B cell (primary cell): ENCODE measurements around the gene ABCG1.

Experiments used
- CTCF ChIP-seq: fragments of 200-600 bp; IDR thresholded peaks from one replicate; pipeline ENCODE4 v1.8.0; 2022; ENCODE audit warnings: antibody characterized with exemption, mild to moderate bottlenecking
- EZH2 ChIP-seq: IDR thresholded peaks from 2 replicates; pipeline ENCODE4 v1.6.1; 2012; ENCODE audit warnings: borderline replicate concordance, low read depth, mild to moderate bottlenecking, moderate library complexity, low read length; ENCODE audit not compliant: insufficient read depth, poor library complexity, severe bottlenecking

DNA sequence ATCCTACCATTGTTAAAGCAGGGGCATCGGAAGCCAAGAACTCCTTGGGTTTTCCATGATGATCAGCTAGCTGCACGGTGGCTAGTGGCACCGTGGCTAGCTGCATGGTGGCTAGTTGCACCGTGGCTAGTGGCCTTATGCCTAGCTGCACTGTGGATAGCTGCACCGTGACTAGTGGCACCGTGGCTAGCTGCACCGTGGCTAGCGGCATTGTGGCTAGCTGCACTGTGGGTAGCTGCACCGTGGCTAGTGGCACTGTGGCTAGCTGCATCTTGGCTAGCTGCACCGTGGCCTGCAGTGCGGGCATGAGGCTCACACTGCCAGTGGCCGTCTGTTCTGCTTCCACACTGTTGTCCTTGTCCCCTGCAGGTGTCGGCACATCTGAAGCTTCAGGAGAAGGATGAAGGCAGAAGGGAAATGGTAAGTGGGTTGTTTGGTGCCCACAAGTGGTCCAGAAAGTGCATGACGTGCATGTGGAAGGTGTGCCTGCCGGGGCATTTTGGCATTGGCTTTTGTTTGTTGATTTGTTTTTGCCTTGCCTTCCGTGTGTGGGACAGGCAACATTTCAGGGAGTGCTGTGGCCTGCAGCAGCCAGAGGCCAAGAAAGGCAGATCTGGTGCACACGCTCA lies 57.7 kb downstream of the ABCG1 start:
- TF ChIP-seq CTCF (no peak), EZH2 (no peak)
